ENCODE measurements around the gene NCL. TPM values are rescaled to one million over a fixed set of nuclear protein-coding genes. Genes with fewer than 3 reads are reported as not detected.

Gene NCL
- total and polyA plus RNA-seq, 9 donors: 111 to 724 (median 509) TPM

- H3K4me1 ChIP-seq (ENCODE audit: insufficient read depth): no peaks in the 10 kb centered on the region
- no peaks in the 10 kb centered on the region for H3K27me3 ChIP-seq
- H3K27ac ChIP-seq: no peak overlapping the region
- H3K9me3 ChIP-seq: no peaks in the 10 kb centered on the region
- TF ChIP-seq EP300 (IDR thresholded peaks at IDR 0.05) (no peak), POLR2A (IDR thresholded peaks at IDR 0.05) (no peak), CTCF (IDR thresholded peaks at IDR 0.05) (no peak)
- DNase-seq: no peak
- no peaks in the 10 kb centered on the region for H3K36me3 ChIP-seq
- WGBS, 3 donors: 84 to 89% (median 88%) methylated on average over 4 of the region's 4 CpGs
- H3K4me3 ChIP-seq: no peak overlapping the region
- intact Hi-C loops (cut with DNase I): loop anchor here in 1 of 4 donors (5.0 kb wide), 2 partner anchors 223 to 348 kb away; no protein-coding TSS in a partner anchor
These were observed 13.7 kb downstream of the NCL start for GRCh38 chr2:231450548-231450989.

GRCh38 chr2:231449503-231450054 is 14.7 kb downstream of the NCL start:
- Histone ChIP-seq H3K36me3 (no peaks in the 10 kb centered on the region), H3K27me3 (no peaks in the 10 kb centered on the region), H3K9me3 (no peaks in the 10 kb centered on the region), H3K4me3 (no peak overlapping the region), H3K4me1 (ENCODE audit: insufficient read depth) (no peaks in the 10 kb centered on the region), H3K27ac (no peak overlapping the region)
- TF ChIP-seq EP300 (IDR thresholded peaks at IDR 0.05) (no peak), CTCF (IDR thresholded peaks at IDR 0.05) (no peak), POLR2A (IDR thresholded peaks at IDR 0.05) (no peak)
- DNase-seq: no peak
- intact Hi-C loops (cut with DNase I): loop anchor here in 1 of 4 donors (5.0 kb wide), 2 partner anchors 222 to 347 kb away; no protein-coding TSS in a partner anchor
- 85 to 86% (median 85%) methylated on average over 4 of the region's 4 CpGs for WGBS, 3 donors

GRCh38 chr2:231436957-231437356 is 27.3 kb downstream of the NCL start:
- Histone ChIP-seq H3K36me3 (no peaks in the 10 kb centered on the region), H3K4me1 (ENCODE audit: insufficient read depth) (no peaks in the 10 kb centered on the region), H3K27ac (no peak overlapping the region), H3K4me3 (no peak overlapping the region), H3K9me3 (no peaks in the 10 kb centered on the region), H3K27me3 (no peaks in the 10 kb centered on the region)
- DNase-seq: peak in 1 of 5 donors; percentile 14
- WGBS, 3 donors: 87 to 90% (median 89%) methylated on average over 13 of the region's 13 CpGs
- TF ChIP-seq POLR2A (IDR thresholded peaks at IDR 0.05): no peak
- no peak for TF ChIP-seq CTCF (IDR thresholded peaks at IDR 0.05)
- TF ChIP-seq EP300 (IDR thresholded peaks at IDR 0.05): no peak
- intact Hi-C loops (cut with DNase I): no loop called here

- no peak for DNase-seq
- intact Hi-C loops (cut with DNase I): no loop called here
- TF ChIP-seq POLR2A (IDR thresholded peaks at IDR 0.05) (no peak), EP300 (IDR thresholded peaks at IDR 0.05) (no peak), CTCF (IDR thresholded peaks at IDR 0.05) (no peak)
- Histone ChIP-seq H3K27me3 (no peaks in the 10 kb centered on the region), H3K4me3 (no peak overlapping the region), H3K36me3 (no peaks in the 10 kb centered on the region), H3K9me3 (no peaks in the 10 kb centered on the region), H3K27ac (no peak overlapping the region), H3K4me1 (ENCODE audit: insufficient read depth) (no peaks in the 10 kb centered on the region)
- 81 to 89% (median 82%) methylated on average over 8 of the region's 8 CpGs for WGBS, 3 donors
These were observed 30.3 kb downstream of the NCL start for GRCh38 chr2:231433990-231434389.

Measured in ovary (tissue), 9 donors.